Activated CD4-positive, alpha-beta memory T cell treated with anti-CD3 and anti-CD28 coated beads, Interleukin-2, amount 10 ng/mL, durations not matched to agents 7 days and 5 days (primary cell): ENCODE data around the gene RPL11. TPM values are rescaled to one million over a fixed set of nuclear protein-coding genes. Genes with fewer than 3 reads are reported as not detected.
A peak's percentile ranks its signal among the peaks of the same experiment; 100 is the strongest.
"Not testable (repeated sequence)": the region's sequence is repeated elsewhere in the genome, so short reads cannot be mapped to it uniquely, and the experiment has no call there.

Experiments
- CTCF ChIA-PET: fragments of 350-600 bp; sonication (Branson Sonifier 250); formaldehyde crosslinking; loops from one replicate; lab custom pipeline; 2021; ENCODE audit warnings: antibody characterized with exemption, inconsistent platforms; lab: Charles Lee
- POLR2A ChIA-PET: fragments of 350-600 bp; sonication (Branson Sonifier 250); formaldehyde crosslinking; loops from one replicate; lab custom pipeline; 2021; ENCODE audit warnings: antibody characterized with exemption; lab: Charles Lee
- DNase-seq: peaks from one replicate; pipeline ENCODE4 v3.0.0-alpha.2; 2020
- H3K27ac Mint-ChIP-seq: one replicate; pipeline ENCODE4 v1.8.0; 2021; ENCODE audit warnings: mild to moderate bottlenecking, mixed read lengths
- H3K27me3 Mint-ChIP-seq: one replicate; pipeline ENCODE4 v1.8.0; 2021; ENCODE audit warnings: mixed read lengths
- H3K36me3 Mint-ChIP-seq: one replicate; pipeline ENCODE4 v1.8.0; 2021; ENCODE audit warnings: low read depth, mixed read lengths
- H3K4me1 Mint-ChIP-seq: one replicate; pipeline ENCODE4 v1.8.0; 2021; ENCODE audit warnings: mixed read lengths
- H3K4me3 Mint-ChIP-seq: one replicate; pipeline ENCODE4 v1.8.0; 2021; ENCODE audit warnings: mild to moderate bottlenecking, mixed read lengths
- H3K9me3 Mint-ChIP-seq: one replicate; pipeline ENCODE4 v1.8.0; 2021; ENCODE audit warnings: mixed read lengths
- total RNA-seq, 2 experiments: library from RNA; stranded (reverse); gene quantifications; one replicate each; pipeline ENCODE4 v1.2.3, GENCODE V29; 2021

RPL11 gene
- total RNA-seq, 2 experiments from 2014 or later = 1,074 to 1,084 TPM

GRCh38 chr1:23660671-23661070 is 30.9 kb upstream of the RPL11 start:
- DNase-seq = no peak
- POLR2A ChIA-PET = no interaction called here
- peaks cover 10% of the 10 kb centered on the region for H3K4me1 Mint-ChIP-seq

GRCh38 chr1:23661887-23662286 is 29.7 kb upstream of the RPL11 start:
- no peaks in the 10 kb centered on the region for H3K27me3 Mint-ChIP-seq
- no peak overlapping the region for H3K27ac Mint-ChIP-seq
- no peaks in the 10 kb centered on the region for H3K9me3 Mint-ChIP-seq
- H3K4me1 Mint-ChIP-seq = peaks cover 10% of the 10 kb centered on the region
- H3K36me3 Mint-ChIP-seq = no peaks in the 10 kb centered on the region
- POLR2A ChIA-PET = interaction anchor here (1.1 kb wide), 1 partner anchor 29 kb away, joined by 3 read pairs; the partner anchor contains the start of gene RPL11
- CTCF ChIA-PET = interaction anchor here (0.8 to 1.1 kb wide), 3 partner anchors 25 to 146 kb away, joined by 3 to 4 read pairs (median 4); no protein-coding TSS in a partner anchor
- no peak overlapping the region for H3K4me3 Mint-ChIP-seq
- no peak for DNase-seq

More at GRCh38 chr1:23660671-23661070, 30.9 kb upstream of the RPL11 start:
- Mint-ChIP-seq H3K27me3 (no peaks in the 10 kb centered on the region), H3K36me3 (no peaks in the 10 kb centered on the region), H3K4me3 (no peak overlapping the region), H3K27ac (no peak overlapping the region), H3K9me3 (no peaks in the 10 kb centered on the region)
- CTCF ChIA-PET = no interaction called here

DNA sequence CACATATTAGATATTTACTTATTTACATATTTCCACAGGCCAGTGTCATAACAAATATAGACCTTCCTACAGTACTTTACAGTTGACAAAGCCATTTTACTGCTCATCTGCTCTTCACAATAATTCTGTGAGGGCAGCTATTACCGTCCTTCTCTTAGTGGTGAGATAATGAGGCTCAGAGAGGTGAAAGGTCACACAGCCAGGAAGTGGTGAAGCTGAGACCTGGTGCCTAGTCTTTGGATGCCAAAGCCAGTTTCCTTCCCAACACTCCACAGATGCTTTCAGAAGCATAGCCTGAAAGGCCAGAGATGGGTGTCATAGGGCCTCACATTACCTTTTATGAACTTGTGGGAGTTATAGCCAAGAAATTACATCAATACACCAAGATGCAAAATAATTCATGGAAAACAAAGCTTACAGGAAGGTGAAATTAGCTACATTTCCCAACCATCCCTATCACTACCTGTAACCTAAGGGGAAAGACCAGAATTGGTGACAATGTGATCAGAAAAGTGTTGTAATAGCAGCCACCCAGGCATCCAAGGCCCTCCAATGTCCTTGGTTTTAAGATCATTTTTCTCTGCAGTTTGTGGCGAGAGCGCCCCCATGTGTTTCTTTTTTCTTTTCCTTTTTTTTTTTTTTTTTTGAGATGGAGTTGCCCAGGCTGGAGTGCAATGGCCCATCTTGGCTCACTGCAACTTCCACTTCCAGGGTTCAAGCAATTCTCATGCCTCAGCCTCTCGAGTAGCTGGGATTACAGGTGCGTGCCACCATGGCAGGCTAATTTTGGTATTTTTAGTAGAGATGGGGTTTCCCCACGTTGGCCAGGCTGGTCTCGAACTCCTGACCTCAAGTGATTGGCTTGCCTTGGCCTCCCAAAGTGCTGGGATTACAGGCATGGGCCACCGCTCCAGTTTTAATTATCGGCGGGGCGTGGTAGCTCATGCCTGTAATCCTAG is 26.5 kb upstream of the RPL11 start:
- Mint-ChIP-seq H3K9me3 (no peaks in the 10 kb centered on the region), H3K36me3 (no peaks in the 10 kb centered on the region), H3K27me3 (peaks cover 2% of the 10 kb centered on the region), H3K4me3 (no peak overlapping the region), H3K4me1 (peaks cover 10% of the 10 kb centered on the region), H3K27ac (peak overlapping the region; percentile 51)
- DNase-seq = peak; percentile 26
- ChIA-PET POLR2A (interaction anchor here (1.4 to 1.5 kb wide), 2 partner anchors 27 to 78 kb away, joined by 5 to 7 read pairs; partner anchors contain the start of genes ELOA and RPL11), CTCF (interaction anchor here (0.6 to 3.3 kb wide), 19 partner anchors 10 to 336 kb away, joined by 3 to 19 read pairs (median 3); partner anchors contain the start of genes E2F2 and RPL11)

DNA sequence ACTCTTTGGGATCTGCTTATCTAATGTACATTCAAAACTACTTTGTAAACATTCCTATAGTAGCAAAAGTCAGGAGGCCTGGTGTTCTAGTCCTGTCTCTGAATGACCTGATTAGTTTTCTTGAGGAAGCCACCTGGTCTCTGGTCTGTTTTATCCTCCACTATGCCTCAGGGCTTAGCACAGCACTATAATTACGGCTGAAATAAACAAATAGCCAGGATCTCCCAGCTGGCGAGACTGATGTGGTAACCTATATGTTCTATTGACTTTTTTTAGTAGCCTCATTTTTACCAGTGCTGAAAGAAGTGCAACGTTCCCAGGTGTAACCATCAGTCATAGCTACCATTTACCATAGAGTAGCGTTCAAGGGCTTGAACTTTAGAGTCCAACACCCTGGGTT is 24.2 kb upstream of the RPL11 start:
- H3K27me3 Mint-ChIP-seq = peaks cover 5% of the 10 kb centered on the region
- CTCF ChIA-PET = interaction anchor here (1.0 kb wide), 1 partner anchor 10 kb away, joined by 5 read pairs; no protein-coding TSS in a partner anchor

GRCh38 chr1:23670709-23671108 is 20.9 kb upstream of the RPL11 start:
- H3K9me3 Mint-ChIP-seq = no peaks in the 10 kb centered on the region
- H3K27me3 Mint-ChIP-seq = peaks cover 10% of the 10 kb centered on the region
- H3K36me3 Mint-ChIP-seq = no peaks in the 10 kb centered on the region
- DNase-seq = no peak
- CTCF ChIA-PET = no interaction called here
- H3K4me1 Mint-ChIP-seq = no peaks in the 10 kb centered on the region
- no peak overlapping the region for H3K27ac Mint-ChIP-seq
- POLR2A ChIA-PET = no interaction called here
- no peak overlapping the region for H3K4me3 Mint-ChIP-seq

More for the DNA sequence above, 24.2 kb upstream of the RPL11 start:
- Mint-ChIP-seq H3K9me3 (no peaks in the 10 kb centered on the region), H3K4me1 (peaks cover 10% of the 10 kb centered on the region), H3K36me3 (no peaks in the 10 kb centered on the region), H3K4me3 (no peak overlapping the region), H3K27ac (no peak overlapping the region)
- POLR2A ChIA-PET = no interaction called here
- DNase-seq = no peak

DNA sequence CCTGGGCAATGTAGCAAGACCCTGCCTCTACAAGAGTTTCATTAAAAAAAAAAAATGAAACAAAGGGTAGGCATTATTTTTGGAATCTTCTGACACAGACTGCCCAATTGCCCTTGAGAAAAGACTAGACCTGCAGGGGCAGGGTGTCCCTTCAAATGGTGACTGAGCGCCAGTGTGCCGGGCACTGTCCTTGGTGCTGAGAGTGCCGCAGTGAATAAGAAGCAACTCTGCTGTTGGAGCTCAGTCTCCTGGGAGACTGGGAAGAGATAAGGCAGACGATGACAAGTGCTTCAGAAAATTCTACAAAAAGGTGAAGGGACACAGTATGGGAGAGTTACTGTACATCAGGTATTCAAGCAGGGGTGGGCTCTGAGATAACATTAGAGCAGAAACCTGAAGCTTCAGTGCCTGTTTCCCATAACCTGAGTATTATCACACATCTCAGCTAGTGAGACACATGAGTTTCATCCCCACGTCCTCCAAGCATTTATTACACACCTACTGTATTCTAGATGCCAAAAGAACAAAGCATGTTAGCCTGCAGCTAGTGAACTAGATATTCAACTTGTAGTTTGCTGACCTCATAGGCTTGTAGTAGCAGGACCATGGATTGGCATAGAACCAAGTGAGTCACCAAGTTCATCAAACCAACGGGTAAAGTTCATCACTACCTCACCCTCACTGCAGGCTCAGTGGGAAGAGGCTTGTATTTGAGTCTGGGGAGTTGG is 18.4 kb upstream of the RPL11 start:
- Mint-ChIP-seq H3K27ac (no peak overlapping the region), H3K4me1 (no peaks in the 10 kb centered on the region), H3K9me3 (no peaks in the 10 kb centered on the region), H3K4me3 (no peak overlapping the region), H3K27me3 (peaks cover 10% of the 10 kb centered on the region), H3K36me3 (no peaks in the 10 kb centered on the region)
- CTCF ChIA-PET = no interaction called here
- POLR2A ChIA-PET = interaction anchor here (0.9 to 1.1 kb wide), 3 partner anchors 11 to 179 kb away, joined by 3 to 4 read pairs (median 3); partner anchors contain the start of gene RPL11
- DNase-seq = peak; percentile 38

GRCh38 chr1:23679815-23680214 is 11.8 kb upstream of the RPL11 start:
- Mint-ChIP-seq H3K4me1 (no peaks in the 10 kb centered on the region), H3K36me3 (no peaks in the 10 kb centered on the region), H3K27ac (no peak overlapping the region), H3K27me3 (peaks cover 15% of the 10 kb centered on the region), H3K4me3 (no peak overlapping the region), H3K9me3 (no peaks in the 10 kb centered on the region)
- CTCF ChIA-PET = no interaction called here
- DNase-seq = no peak
- POLR2A ChIA-PET = interaction anchor here (1.0 kb wide), 1 partner anchor 13 kb away, joined by 3 read pairs; no protein-coding TSS in a partner anchor

DNA sequence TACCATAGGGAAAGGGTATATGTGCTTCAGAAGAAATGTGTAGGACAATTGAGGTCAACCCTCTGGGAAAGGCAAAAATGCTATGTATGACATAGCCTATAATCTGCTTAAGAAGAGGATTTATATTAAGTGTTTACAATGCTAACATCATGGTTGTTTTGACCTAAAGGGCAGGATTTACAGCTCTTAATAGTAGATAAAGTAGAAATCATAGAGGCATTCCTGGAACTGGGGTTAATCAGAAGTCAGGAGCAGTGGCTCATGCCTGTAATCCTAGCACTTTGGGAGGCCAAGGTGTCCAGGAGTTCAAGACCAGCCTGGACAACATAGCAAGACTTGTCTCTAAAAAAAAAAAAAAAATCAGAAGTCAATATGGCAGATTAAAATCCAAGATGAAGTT is 8.7 kb upstream of the RPL11 start:
- CTCF ChIA-PET = interaction anchor here (0.7 to 1.7 kb wide), 2 partner anchors 9 to 18 kb away, joined by 4 to 8 read pairs; partner anchors contain the start of gene RPL11
- H3K4me1 Mint-ChIP-seq = no peaks in the 10 kb centered on the region
- no peak for DNase-seq
- H3K27me3 Mint-ChIP-seq = peaks cover 17% of the 10 kb centered on the region
- no peaks in the 10 kb centered on the region for H3K36me3 Mint-ChIP-seq
- H3K27ac Mint-ChIP-seq = no peak overlapping the region
- H3K9me3 Mint-ChIP-seq = no peaks in the 10 kb centered on the region
- POLR2A ChIA-PET = interaction anchor here (0.9 to 2.1 kb wide), 3 partner anchors 9 to 127 kb away, joined by 3 to 6 read pairs (median 4); partner anchors contain the start of gene RPL11
- H3K4me3 Mint-ChIP-seq = no peak overlapping the region

DNA sequence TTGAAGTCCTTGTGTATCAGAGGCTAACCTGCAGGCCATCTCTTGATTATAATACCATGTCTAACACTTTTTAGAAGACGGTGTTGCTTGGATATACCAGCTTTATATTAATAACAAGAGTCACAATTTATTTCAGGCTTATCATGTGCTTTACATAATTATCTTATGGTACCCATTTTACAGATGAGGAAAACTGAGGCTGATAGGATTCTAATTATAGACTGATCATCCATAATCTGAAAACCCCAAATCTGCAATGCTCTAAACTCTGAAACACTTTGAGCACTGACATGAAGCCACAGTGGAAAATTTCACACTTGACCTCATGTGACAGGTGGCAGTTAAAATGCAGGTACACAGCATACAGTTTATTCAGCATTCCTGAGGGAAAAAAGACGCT is 7.2 kb upstream of the RPL11 start:
- CTCF ChIA-PET = no interaction called here
- Mint-ChIP-seq H3K9me3 (no peaks in the 10 kb centered on the region), H3K27me3 (peaks cover 17% of the 10 kb centered on the region), H3K4me3 (no peak overlapping the region), H3K4me1 (no peaks in the 10 kb centered on the region), H3K27ac (no peak overlapping the region), H3K36me3 (no peaks in the 10 kb centered on the region)
- DNase-seq = no peak
- POLR2A ChIA-PET = interaction anchor here (1.3 kb wide), 1 partner anchor 11 kb away, joined by 3 read pairs; no protein-coding TSS in a partner anchor

DNA sequence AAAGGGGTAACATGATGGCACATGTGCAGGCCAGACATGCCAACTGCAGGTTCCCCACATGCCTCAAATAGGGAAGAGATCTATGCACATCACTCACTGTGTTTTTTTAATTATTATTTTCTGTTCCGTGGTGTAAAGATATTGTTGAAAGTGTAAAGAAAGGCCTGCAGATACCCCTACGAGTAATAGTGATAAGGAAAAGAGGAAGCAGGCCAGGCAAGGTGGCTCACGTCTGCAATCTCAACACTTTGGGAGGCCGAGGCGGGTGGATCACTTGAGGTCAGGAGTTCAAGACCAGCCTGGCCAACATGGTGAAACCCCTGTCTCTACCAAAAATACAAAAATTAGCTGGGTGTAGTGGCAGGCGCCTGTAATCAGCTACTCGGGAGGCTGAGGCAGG is 6.4 kb upstream of the RPL11 start:
- H3K4me3 Mint-ChIP-seq, H3K27ac Mint-ChIP-seq, DNase-seq, H3K36me3 Mint-ChIP-seq, H3K9me3 Mint-ChIP-seq, H3K4me1 Mint-ChIP-seq: not testable (repeated sequence)
- ChIA-PET CTCF (interaction anchor here (0.7 kb wide), 1 partner anchor 174 kb away, joined by 3 read pairs; no protein-coding TSS in a partner anchor), POLR2A (interaction anchor here (1.3 kb wide), 1 partner anchor 12 kb away, joined by 3 read pairs; no protein-coding TSS in a partner anchor)
- peaks cover 15% of the 10 kb centered on the region for H3K27me3 Mint-ChIP-seq

- H3K9me3 Mint-ChIP-seq, H3K4me1 Mint-ChIP-seq, H3K27me3 Mint-ChIP-seq, DNase-seq, POLR2A ChIA-PET, H3K4me3 Mint-ChIP-seq, H3K36me3 Mint-ChIP-seq, H3K27ac Mint-ChIP-seq: not testable (repeated sequence)
- CTCF ChIA-PET = interaction anchor here (0.7 kb wide), 1 partner anchor 30 kb away, joined by 3 read pairs; no protein-coding TSS in a partner anchor
Observed at GRCh38 chr1:23687680-23688079, 3.9 kb upstream of the RPL11 start.

DNA sequence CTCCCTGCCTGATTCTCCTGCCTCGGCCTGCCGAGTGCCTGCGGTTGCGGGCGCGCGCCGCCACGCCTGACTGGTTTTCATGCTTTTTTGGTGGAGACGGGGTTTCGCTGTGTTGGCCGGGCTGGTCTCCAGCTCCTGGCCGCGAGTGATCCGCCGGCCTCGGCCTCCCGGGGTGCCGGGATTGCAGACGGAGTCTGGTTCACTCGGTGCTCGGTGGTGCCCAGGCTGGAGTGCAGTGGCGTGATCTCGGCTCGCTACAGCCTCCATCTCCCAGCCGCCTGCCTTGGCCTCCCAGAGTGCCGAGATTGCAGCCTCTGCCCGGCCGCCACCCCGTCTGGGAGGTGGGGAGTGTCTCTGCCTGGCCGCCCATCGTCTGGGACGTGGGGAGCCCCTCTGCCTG is 3.3 kb upstream of the RPL11 start:
- H3K27ac Mint-ChIP-seq, H3K9me3 Mint-ChIP-seq, CTCF ChIA-PET, DNase-seq, POLR2A ChIA-PET, H3K27me3 Mint-ChIP-seq, H3K4me3 Mint-ChIP-seq: not testable (repeated sequence)
- Mint-ChIP-seq H3K4me1 (peaks cover 14% of the 10 kb centered on the region), H3K36me3 (peaks cover 12% of the 10 kb centered on the region)
